Astrocyte of the spinal cord (primary cell): ENCODE measurements around the gene KIAA1549.
A peak's percentile ranks its signal among the peaks of the same experiment; 100 is the strongest.

ENCODE experiments used
- DNase-seq: peaks from one replicate; pipeline ENCODE4 v3.0.0; 2011; ENCODE audit warnings: low read depth, low spot score
- H3K4me3 ChIP-seq: 2 replicates; pipeline ENCODE4 v1.5.1; 2011; ENCODE audit warnings: low read depth, mild to moderate bottlenecking, low read length, moderate library complexity
- CTCF ChIP-seq: IDR thresholded peaks from 2 replicates; pipeline ENCODE4 v1.5.1; 2012; ENCODE audit warnings: low read depth, mild to moderate bottlenecking, low read length, inconsistent platforms
- in situ Hi-C: cut with HindIII; loops from 2 replicates; pipeline ENCODE4 v1.10.0; 2017; ENCODE audit warnings: low sequenced_read_pairs

Gene KIAA1549

GRCh38 chr7:138878051-138878450 lies 103.1 kb downstream of the KIAA1549 start:
- no peak overlapping the region for H3K4me3 ChIP-seq
- no peak for TF ChIP-seq CTCF
- in situ Hi-C loops, result no loop called here
- no peak for DNase-seq

GRCh38 chr7:138876326-138876725 lies 104.9 kb downstream of the KIAA1549 start:
- H3K4me3 ChIP-seq, result no peak overlapping the region
- no peak for DNase-seq
- in situ Hi-C loops, result no loop called here
- no peak for TF ChIP-seq CTCF

GRCh38 chr7:138875794-138876193 lies 105.4 kb downstream of the KIAA1549 start:
- DNase-seq, result peak; percentile 85
- in situ Hi-C loops, result no loop called here
- TF ChIP-seq CTCF, result no peak
- no peak overlapping the region for H3K4me3 ChIP-seq

- TF ChIP-seq CTCF, result no peak
- DNase-seq, result no peak
- H3K4me3 ChIP-seq, result no peak overlapping the region
- in situ Hi-C loops, result no loop called here
These were observed 107.8 kb downstream of the KIAA1549 start for GRCh38 chr7:138873220-138873892.

- no peak for TF ChIP-seq CTCF
- DNase-seq, result no peak
- in situ Hi-C loops, result no loop called here
- H3K4me3 ChIP-seq, result no peak overlapping the region
These were observed 108.6 kb downstream of the KIAA1549 start for GRCh38 chr7:138872576-138872975.

- no peak overlapping the region for H3K4me3 ChIP-seq
- no peak for TF ChIP-seq CTCF
- no peak for DNase-seq
- in situ Hi-C loops, result no loop called here
These were observed 109.4 kb downstream of the KIAA1549 start for GRCh38 chr7:138871814-138872090.
